ENCODE measurements around the gene TFPT. TPM values are rescaled to one million over a fixed set of nuclear protein-coding genes. Genes with fewer than 3 reads are reported as not detected.

Gene TFPT
- total RNA-seq, 3 donors from 2014 or later (not counting 1 experiment from before 2014, with no cell fraction given) = 14.1 to 14.4 (median 14.2) TPM

- no peaks in the 10 kb centered on the region for H3K4me1 Mint-ChIP-seq
- ATAC-seq (no peak), DNase-seq (no peak)
- intact Hi-C loops (cut with micrococcal nuclease) = no loop called here
- Histone ChIP-seq H3K4me3 (ENCODE audit: low read length) (no peak overlapping the region), H3K27ac (ENCODE audit: low read length) (no peak overlapping the region), H3K4me1 (ENCODE audit: control insufficient read depth, insufficient read depth, low read length) (no peaks in the 10 kb centered on the region), H3K36me3 (ENCODE audit: control insufficient read depth, insufficient read depth, low read length) (peaks cover 73% of the 10 kb centered on the region), H3K9me3 (ENCODE audit: control insufficient read depth, insufficient read depth, low read length) (no peaks in the 10 kb centered on the region), H3K27me3 (ENCODE audit: control insufficient read depth, insufficient read depth, low read length) (no peaks in the 10 kb centered on the region)
- no peak for TF ChIP-seq CTCF (IDR thresholded peaks at IDR 0.05)
- H3K9me3 Mint-ChIP-seq = no peaks in the 10 kb centered on the region
- 87% methylated on average over 9 of the region's 9 CpGs for WGBS (ENCODE audit: insufficient coverage)
- H3K27me3 Mint-ChIP-seq (ENCODE audit: low read depth in 2 of 2) = no peaks in the 10 kb centered on the region
- no peak overlapping the region for H3K27ac Mint-ChIP-seq
- H3K4me3 Mint-ChIP-seq = no peak overlapping the region
- H3K36me3 Mint-ChIP-seq = no peaks in the 10 kb centered on the region
Observed at GRCh38 chr19:54125713-54126112, 10.3 kb upstream of the TFPT start.

- H3K4me3 ChIP-seq (ENCODE audit: low read length) = no peak overlapping the region
- WGBS (ENCODE audit: insufficient coverage) = 95% methylated on average over 19 of the region's 19 CpGs
- intact Hi-C loops (cut with micrococcal nuclease) = no loop called here
- DNase-seq (no peak), ATAC-seq (no peak)
- H3K36me3 ChIP-seq (ENCODE audit: control insufficient read depth, insufficient read depth, low read length) = peaks cover 83% of the 10 kb centered on the region
- Mint-ChIP-seq H3K36me3 (no peaks in the 10 kb centered on the region), H3K9me3 (no peaks in the 10 kb centered on the region), H3K4me3 (no peak overlapping the region), H3K27me3 (ENCODE audit: low read depth in 2 of 2) (no peaks in the 10 kb centered on the region), H3K27ac (no peak overlapping the region), H3K4me1 (no peaks in the 10 kb centered on the region)
- H3K27ac ChIP-seq (ENCODE audit: low read length) = no peak overlapping the region
- no peaks in the 10 kb centered on the region for H3K27me3 ChIP-seq (ENCODE audit: control insufficient read depth, insufficient read depth, low read length)
- no peaks in the 10 kb centered on the region for H3K4me1 ChIP-seq (ENCODE audit: control insufficient read depth, insufficient read depth, low read length)
- no peaks in the 10 kb centered on the region for H3K9me3 ChIP-seq (ENCODE audit: control insufficient read depth, insufficient read depth, low read length)
- no peak for TF ChIP-seq CTCF (IDR thresholded peaks at IDR 0.05)
Observed at GRCh38 chr19:54124393-54124792, 8.9 kb upstream of the TFPT start.

- no peaks in the 10 kb centered on the region for H3K9me3 Mint-ChIP-seq
- Histone ChIP-seq H3K4me1 (ENCODE audit: control insufficient read depth, insufficient read depth, low read length) (no peaks in the 10 kb centered on the region), H3K27ac (ENCODE audit: low read length) (no peak overlapping the region), H3K36me3 (ENCODE audit: control insufficient read depth, insufficient read depth, low read length) (peaks cover 80% of the 10 kb centered on the region), H3K4me3 (ENCODE audit: low read length) (no peak overlapping the region), H3K27me3 (ENCODE audit: control insufficient read depth, insufficient read depth, low read length) (no peaks in the 10 kb centered on the region), H3K9me3 (ENCODE audit: control insufficient read depth, insufficient read depth, low read length) (no peaks in the 10 kb centered on the region)
- no peak overlapping the region for H3K4me3 Mint-ChIP-seq
- no peak for TF ChIP-seq CTCF (IDR thresholded peaks at IDR 0.05)
- H3K27ac Mint-ChIP-seq = no peak overlapping the region
- H3K27me3 Mint-ChIP-seq (ENCODE audit: low read depth in 2 of 2) = no peaks in the 10 kb centered on the region
- no peaks in the 10 kb centered on the region for H3K36me3 Mint-ChIP-seq
- no peaks in the 10 kb centered on the region for H3K4me1 Mint-ChIP-seq
- WGBS (ENCODE audit: insufficient coverage) = 98% methylated on average over 17 of the region's 17 CpGs
- ATAC-seq = no peak
- intact Hi-C loops (cut with micrococcal nuclease) = no loop called here
- DNase-seq = no peak
Observed at GRCh38 chr19:54123682-54124081, 8.2 kb upstream of the TFPT start.

- DNase-seq (no peak), ATAC-seq (no peak)
- Mint-ChIP-seq H3K27ac (no peak overlapping the region), H3K9me3 (no peaks in the 10 kb centered on the region), H3K36me3 (no peaks in the 10 kb centered on the region), H3K4me3 (no peak overlapping the region), H3K27me3 (ENCODE audit: low read depth in 2 of 2) (no peaks in the 10 kb centered on the region), H3K4me1 (peaks cover 0 to 16% of the 10 kb centered on the region in 2 donors)
- no peak overlapping the region for H3K4me3 ChIP-seq (ENCODE audit: low read length)
- WGBS (ENCODE audit: insufficient coverage) = 96% methylated on average over 10 of the region's 10 CpGs
- peaks cover 70% of the 10 kb centered on the region for H3K36me3 ChIP-seq (ENCODE audit: control insufficient read depth, insufficient read depth, low read length)
- peaks cover 4% of the 10 kb centered on the region for H3K4me1 ChIP-seq (ENCODE audit: control insufficient read depth, insufficient read depth, low read length)
- TF ChIP-seq CTCF (IDR thresholded peaks at IDR 0.05) = no peak
- intact Hi-C loops (cut with micrococcal nuclease) = no loop called here
- H3K27me3 ChIP-seq (ENCODE audit: control insufficient read depth, insufficient read depth, low read length) = no peaks in the 10 kb centered on the region
- no peaks in the 10 kb centered on the region for H3K9me3 ChIP-seq (ENCODE audit: control insufficient read depth, insufficient read depth, low read length)
- no peak overlapping the region for H3K27ac ChIP-seq (ENCODE audit: low read length)
Observed at GRCh38 chr19:54121259-54121658, 5.8 kb upstream of the TFPT start.
